Neuronal stem cell (in vitro differentiated cells): ENCODE data around the gene ENOPH1. TPM values are rescaled to one million over a fixed set of nuclear protein-coding genes. Genes with fewer than 3 reads are reported as not detected.

Source experiments
- DNase-seq: peaks from one replicate; pipeline ENCODE4 v3.0.0-alpha.2; 2013; ENCODE audit warnings: low spot score
- H2AFZ ChIP-seq: one replicate; pipeline ENCODE4 v1.6.1; 2013; ENCODE audit warnings: mild to moderate bottlenecking, low read length, inconsistent platforms
- H2AK5ac ChIP-seq: 2 replicates; pipeline ENCODE4 v1.6.1; 2013; ENCODE audit warnings: low read depth, mild to moderate bottlenecking, inconsistent platforms, low read length, moderate library complexity, mixed read lengths
- H2BK120ac ChIP-seq: 2 replicates; pipeline ENCODE4 v1.6.1; 2013; ENCODE audit warnings: low read depth, mild to moderate bottlenecking, inconsistent platforms, low read length, moderate library complexity, mixed read lengths
- H2BK12ac ChIP-seq: one replicate; pipeline ENCODE4 v1.6.1; 2013; ENCODE audit warnings: low read length, inconsistent platforms
- H2BK15ac ChIP-seq: 2 replicates; pipeline ENCODE4 v1.6.1; 2013; ENCODE audit warnings: mild to moderate bottlenecking, low read length, inconsistent platforms, mixed read lengths
- H2BK5ac ChIP-seq: one replicate; pipeline ENCODE4 v1.6.1; 2013; ENCODE audit warnings: inconsistent platforms, mild to moderate bottlenecking, low read length, moderate library complexity
- H3K14ac ChIP-seq: one replicate; pipeline ENCODE4 v1.6.1; 2013; ENCODE audit warnings: low read length, inconsistent platforms
- H3K18ac ChIP-seq: 2 replicates; pipeline ENCODE4 v1.6.1; 2013; ENCODE audit warnings: low read length, inconsistent platforms
- H3K23ac ChIP-seq: 2 replicates; pipeline ENCODE4 v1.6.1; 2013; ENCODE audit warnings: low read depth, mild to moderate bottlenecking, mixed read lengths, low read length, inconsistent platforms; ENCODE audit not compliant: poor library complexity
- H3K27ac ChIP-seq: replicated peaks from 3 replicates; pipeline ENCODE4 v1.5.1; 2013; ENCODE audit warnings: low read length, inconsistent platforms
- H3K27me3 ChIP-seq, 3 experiments: 2 replicates each; pipeline ENCODE4 v1.6.1; 2013; ENCODE audit warnings: low read length in 3 of 3, mild to moderate bottlenecking in 2 of 3, inconsistent platforms in 1 of 3, low read depth in 1 of 3, mixed read lengths in 1 of 3, moderate library complexity in 1 of 3; ENCODE audit not compliant: control insufficient read depth in 3 of 3, insufficient read depth in 3 of 3
- H3K36me3 ChIP-seq, 2 donors: replicated peaks in 1 of 2; 2 replicates each; pipeline ENCODE4 v1.6.1; 2013; ENCODE audit warnings: low read length in 2 of 2; ENCODE audit not compliant: control insufficient read depth in 2 of 2, insufficient read depth in 2 of 2
- H3K4ac ChIP-seq: 2 replicates; pipeline ENCODE4 v1.6.1; 2013; ENCODE audit warnings: inconsistent platforms, mild to moderate bottlenecking, low read length, moderate library complexity
- H3K4me1 ChIP-seq, 2 donors: 1 replicate in 1 of 2; 2 replicates in 1 of 2; pipeline ENCODE4 v1.6.1; 2013; ENCODE audit warnings: low read length in 2 of 2, low read depth in 1 of 2; ENCODE audit not compliant: control insufficient read depth in 2 of 2, insufficient read depth in 1 of 2
- H3K4me2 ChIP-seq: one replicate; pipeline ENCODE4 v1.6.1; 2013; ENCODE audit warnings: mild to moderate bottlenecking, low read length, inconsistent platforms; ENCODE audit not compliant: insufficient read depth, poor library complexity, severe bottlenecking
- H3K4me3 ChIP-seq, 2 donors: 2 replicates each; pipeline ENCODE4 v1.5.1; 2013; ENCODE audit warnings: low read length in 2 of 2, mild to moderate bottlenecking in 2 of 2, inconsistent platforms in 1 of 2, moderate library complexity in 1 of 2
- H3K79me1 ChIP-seq: one replicate; pipeline ENCODE4 v1.6.1; 2013; ENCODE audit warnings: low read depth, mild to moderate bottlenecking, inconsistent platforms, low read length, moderate library complexity
- H3K9ac ChIP-seq: one replicate; pipeline ENCODE4 v1.6.1; 2013; ENCODE audit warnings: mild to moderate bottlenecking, low read depth, low read length, inconsistent platforms; ENCODE audit not compliant: poor library complexity
- H3K9me3 ChIP-seq, 2 donors: replicated peaks in 1 of 2; 2 replicates each; pipeline versions ENCODE3 to v1.6.1; 2013; ENCODE audit warnings: low read length in 2 of 2, mild to moderate bottlenecking in 2 of 2, inconsistent platforms in 1 of 2, low read depth in 1 of 2, mixed read lengths in 1 of 2, moderate library complexity in 1 of 2; ENCODE audit not compliant: control insufficient read depth in 2 of 2, insufficient read depth in 1 of 2
- H4K8ac ChIP-seq: one replicate; pipeline ENCODE4 v1.6.1; 2013; ENCODE audit warnings: low read depth, mild to moderate bottlenecking, inconsistent platforms, low read length, moderate library complexity
- H4K91ac ChIP-seq: one replicate; pipeline ENCODE4 v1.6.1; 2013; ENCODE audit warnings: low read length, low read depth, mild to moderate bottlenecking, inconsistent platforms; ENCODE audit not compliant: poor library complexity
- WGBS, 2 donors: extraction: QIAGEN DNeasy Blood & Tissue Kit; methylation state at CpG; one replicate each; pipeline ENCODE4 v1.1.7; 2013; ENCODE audit warnings: missing lambda C conversion rate in 2 of 2, mixed read lengths in 1 of 2; ENCODE audit not compliant: insufficient read length in 2 of 2, insufficient replicate concordance in 1 of 2; ENCODE audit errors: extremely low coverage in 2 of 2; 5-methylcytosine and 5-hydroxymethylcytosine counted together
- polyA plus RNA-seq, 2 experiments: library from polyadenylated mRNA; stranded (reverse); fragments of 200-250 nt; gene quantifications; one replicate each; pipeline ENCODE4 v1.2.3, GENCODE V29; 2013

The ENOPH1 gene
- polyA plus RNA-seq (2013, experiment 1 of 2), result 40.1 TPM
- polyA plus RNA-seq (2013, experiment 2 of 2), result 37.1 TPM

DNA sequence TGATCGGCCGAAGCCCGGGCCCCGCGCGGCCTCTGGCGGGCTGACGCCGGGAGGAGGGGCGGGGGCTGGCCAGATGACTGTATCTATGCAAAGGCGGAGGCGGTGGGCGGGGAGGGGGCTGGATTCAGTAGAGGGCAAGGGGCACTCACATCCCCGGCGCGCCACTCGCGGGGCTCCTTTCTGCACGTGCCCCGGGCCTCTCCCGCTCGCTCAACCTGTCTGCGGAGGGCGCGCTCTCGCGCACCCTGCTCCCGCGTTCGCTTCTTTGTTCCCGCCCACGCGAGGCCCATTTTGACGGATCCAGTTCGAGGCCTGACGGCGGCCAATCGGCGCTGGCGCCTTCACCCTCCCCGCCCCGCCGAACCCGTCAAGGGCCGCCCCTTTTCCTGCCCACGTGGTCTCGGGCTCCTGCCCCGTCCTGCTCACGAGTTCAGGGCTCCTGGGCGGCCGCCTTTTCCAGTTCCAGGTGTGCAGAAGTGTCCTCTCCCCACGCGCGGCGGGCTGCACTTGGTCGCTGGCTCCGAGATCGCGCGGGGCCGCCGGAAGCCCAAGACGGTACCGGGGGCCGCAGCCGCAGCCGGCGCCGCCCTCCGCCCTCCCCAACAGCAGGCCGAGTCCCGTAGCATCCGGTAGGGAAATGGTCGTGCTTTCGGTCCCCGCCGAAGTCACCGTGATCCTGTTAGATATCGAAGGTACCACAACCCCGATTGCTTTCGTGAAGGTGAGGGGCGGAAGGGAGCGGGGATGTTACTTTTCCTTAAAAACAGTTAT, at the start of gene ENOPH1, which contains the start of gene HNRNPDL:
TSS of gene ENOPH1 (plus strand) at position 398 of the 771 bp plus-strand sequence. CDS start at position 638, 240 bp downstream.
TSS of gene HNRNPDL (minus strand) at position 270 of the 771 bp plus-strand sequence. CDS start 772 bp downstream, outside the sequence.
- H4K91ac ChIP-seq, result peak within 1 kb of the TSS; percentile 3
- no peak within 1 kb of the TSS for H4K8ac ChIP-seq
- H3K27ac ChIP-seq, result peak within 1 kb of the TSS; percentile 98
- peak within 1 kb of the TSS; percentile 70 for H2BK12ac ChIP-seq
- H3K4me2 ChIP-seq, result peak within 1 kb of the TSS; percentile 75
- H3K23ac ChIP-seq, result peak within 1 kb of the TSS; percentile 98
- peak within 1 kb of the TSS; percentile 99 for H3K18ac ChIP-seq
- no CpG with 5 or more reads among the region's 83 CpGs for WGBS, 2 donors
- peak within 1 kb of the TSS; percentile 99 for H3K4ac ChIP-seq
- peaks cover 6 to 8% of the 10 kb centered on the region in 2 donors for H3K4me1 ChIP-seq
- H3K9ac ChIP-seq, result peak within 1 kb of the TSS; percentile 98
- peak within 1 kb of the TSS; percentile 92 to 98 for H3K4me3 ChIP-seq
- H2AFZ ChIP-seq, result peak within 1 kb of the TSS; percentile 93
- peak within 1 kb of the TSS; percentile 67 for H2BK120ac ChIP-seq
- no peaks in the 10 kb centered on the region for H3K9me3 ChIP-seq
- peaks cover 16 to 65% of the 10 kb centered on the region in 2 donors for H3K36me3 ChIP-seq
- peak; percentile 94 for DNase-seq
- H3K14ac ChIP-seq, result peak within 1 kb of the TSS; percentile 98
- H2BK5ac ChIP-seq, result peak within 1 kb of the TSS; percentile 99
- peak within 1 kb of the TSS; percentile 100 for H2AK5ac ChIP-seq
- peaks cover 4% of the 10 kb centered on the region for H3K79me1 ChIP-seq
- H2BK15ac ChIP-seq, result peak within 1 kb of the TSS; percentile 95
- no peaks in the 10 kb centered on the region for H3K27me3 ChIP-seq

DNA sequence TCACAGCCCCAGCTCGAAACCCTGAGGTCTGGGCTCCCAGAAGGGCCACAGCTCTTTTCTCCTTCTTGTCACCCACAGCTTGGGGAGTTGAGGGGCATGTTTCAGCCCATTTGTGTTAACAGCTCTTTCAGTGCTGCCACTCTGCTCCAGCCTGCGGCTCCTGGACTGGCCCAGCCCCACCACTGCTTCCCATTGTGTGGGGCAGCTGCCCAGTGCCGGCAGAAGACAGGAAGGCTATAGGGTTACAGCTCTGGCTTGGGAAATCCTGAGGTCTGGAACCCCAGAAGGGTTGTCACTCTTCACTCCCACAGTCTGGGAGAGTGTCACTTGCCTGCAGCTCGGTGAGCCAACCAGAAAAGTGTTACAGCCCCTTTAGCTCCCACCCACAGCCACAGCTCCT, 49.6 kb upstream of the ENOPH1 start:
- no peak overlapping the region for H3K4me3 ChIP-seq
- no peak overlapping the region for H2BK12ac ChIP-seq
- no peaks in the 10 kb centered on the region for H3K79me1 ChIP-seq
- H3K9ac ChIP-seq, result no peak overlapping the region
- H4K8ac ChIP-seq, result no peak overlapping the region
- H3K27me3 ChIP-seq, result no peaks in the 10 kb centered on the region
- H3K36me3 ChIP-seq, result peaks cover 0 to 8% of the 10 kb centered on the region in 2 donors
- WGBS, 2 donors, result no CpG with 5 or more reads among the region's 4 CpGs
- no peak for DNase-seq
- H3K14ac ChIP-seq, result no peak overlapping the region
- H3K23ac ChIP-seq, result no peak overlapping the region
- H3K27ac ChIP-seq, result no peak overlapping the region
- H3K4me1 ChIP-seq, result peaks cover 0 to 6% of the 10 kb centered on the region in 2 donors
- H2AK5ac ChIP-seq, result no peak overlapping the region
- peaks cover 1 to 19% of the 10 kb centered on the region in 2 donors for H3K9me3 ChIP-seq
- no peak overlapping the region for H3K4ac ChIP-seq
- no peak overlapping the region for H2BK120ac ChIP-seq
- H4K91ac ChIP-seq, result no peak overlapping the region
- H2AFZ ChIP-seq, result no peak overlapping the region
- no peak overlapping the region for H3K18ac ChIP-seq
- H3K4me2 ChIP-seq, result no peak overlapping the region
- no peak overlapping the region for H2BK15ac ChIP-seq
- no peak overlapping the region for H2BK5ac ChIP-seq

DNA sequence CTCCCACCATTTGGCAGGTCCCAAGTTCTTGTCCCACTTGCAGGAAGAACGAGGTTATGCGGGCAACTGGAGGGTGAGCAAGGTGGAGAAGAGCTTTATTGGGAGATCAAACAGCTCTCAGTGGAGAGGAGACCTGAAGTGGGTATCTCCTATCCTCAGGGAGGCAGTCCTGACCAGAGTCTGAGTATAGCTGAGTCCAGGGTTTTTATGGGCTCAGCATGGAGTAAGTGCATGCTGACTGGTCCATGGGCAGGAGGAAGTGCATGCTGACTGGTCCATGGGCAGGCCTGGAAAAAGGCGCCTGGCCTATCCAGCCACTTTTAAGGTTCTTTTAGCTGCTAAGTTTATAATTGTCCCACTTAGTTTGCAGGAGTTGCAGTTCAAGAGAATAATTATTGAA, 49.2 kb upstream of the ENOPH1 start:
- DNase-seq, result no peak
- no peak overlapping the region for H2AFZ ChIP-seq
- H3K9ac ChIP-seq, result no peak overlapping the region
- no CpG with 5 or more reads among the region's 3 CpGs for WGBS, 2 donors
- H3K14ac ChIP-seq, result no peak overlapping the region
- H2BK5ac ChIP-seq, result no peak overlapping the region
- H4K91ac ChIP-seq, result no peak overlapping the region
- no peak overlapping the region for H2BK15ac ChIP-seq
- no peak overlapping the region for H4K8ac ChIP-seq
- no peak overlapping the region for H3K18ac ChIP-seq
- no peaks in the 10 kb centered on the region for H3K79me1 ChIP-seq
- no peak overlapping the region for H3K23ac ChIP-seq
- no peak overlapping the region for H3K27ac ChIP-seq
- H3K4me1 ChIP-seq, result peaks cover 0 to 4% of the 10 kb centered on the region in 2 donors
- H3K4ac ChIP-seq, result no peak overlapping the region
- no peak overlapping the region for H3K4me3 ChIP-seq
- no peaks in the 10 kb centered on the region for H3K27me3 ChIP-seq
- no peak overlapping the region for H2BK12ac ChIP-seq
- H3K9me3 ChIP-seq, result peaks cover 1 to 16% of the 10 kb centered on the region in 2 donors
- H3K36me3 ChIP-seq, result peaks cover 0 to 4% of the 10 kb centered on the region in 2 donors
- no peak overlapping the region for H3K4me2 ChIP-seq
- no peak overlapping the region for H2AK5ac ChIP-seq
- H2BK120ac ChIP-seq, result no peak overlapping the region

DNA sequence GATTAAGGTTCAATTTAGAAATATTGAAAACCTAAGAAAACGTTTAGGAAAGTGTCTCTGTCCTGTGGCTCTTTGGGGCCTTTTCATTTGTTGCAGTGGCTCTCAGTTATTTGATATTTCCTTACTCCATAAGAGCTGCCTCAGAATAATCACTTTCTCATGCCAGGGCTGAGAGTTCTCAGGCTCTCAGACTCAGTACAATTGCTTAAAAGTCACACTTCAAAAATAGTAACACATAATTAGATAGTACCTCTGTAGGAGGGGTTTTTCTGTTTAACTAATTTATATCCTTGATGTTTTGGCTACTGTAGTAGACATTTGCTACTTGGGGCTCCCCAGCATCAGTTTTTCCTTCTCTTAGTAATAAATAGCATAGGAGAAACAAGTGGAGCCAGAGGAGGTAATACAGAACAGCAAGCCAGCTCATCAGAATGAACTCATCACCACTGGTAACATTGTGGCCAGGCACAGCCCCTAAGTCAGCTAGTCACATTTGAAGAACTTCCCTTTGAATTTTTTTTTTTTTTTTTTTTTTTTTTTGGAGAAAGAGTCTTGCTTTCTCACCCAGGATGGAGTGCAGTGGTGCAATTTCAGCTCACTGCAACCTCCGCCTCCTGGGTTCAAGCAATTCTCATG, 48.6 kb upstream of the ENOPH1 start:
- Histone ChIP-seq H3K4me3 (no peak overlapping the region), H3K14ac (no peak overlapping the region), H3K4me2 (no peak overlapping the region), H2AK5ac (no peak overlapping the region), H3K36me3 (no peaks in the 10 kb centered on the region), H3K18ac (no peak overlapping the region), H3K9me3 (peaks cover 1 to 12% of the 10 kb centered on the region in 2 donors), H3K27me3 (no peaks in the 10 kb centered on the region), H3K9ac (no peak overlapping the region), H4K91ac (no peak overlapping the region), H3K4me1 (peaks cover 0 to 4% of the 10 kb centered on the region in 2 donors), H2BK15ac (no peak overlapping the region), H2AFZ (no peak overlapping the region), H2BK5ac (no peak overlapping the region), H3K4ac (no peak overlapping the region), H3K23ac (no peak overlapping the region), H4K8ac (no peak overlapping the region), H2BK120ac (no peak overlapping the region), H3K27ac (no peak overlapping the region), H3K79me1 (no peaks in the 10 kb centered on the region), H2BK12ac (no peak overlapping the region)
- no CpG with 5 or more reads among the region's 2 CpGs for WGBS, 2 donors
- DNase-seq, result no peak
